ENCODE measurements around the gene TRAPPC2L.

The TRAPPC2L gene

DNA sequence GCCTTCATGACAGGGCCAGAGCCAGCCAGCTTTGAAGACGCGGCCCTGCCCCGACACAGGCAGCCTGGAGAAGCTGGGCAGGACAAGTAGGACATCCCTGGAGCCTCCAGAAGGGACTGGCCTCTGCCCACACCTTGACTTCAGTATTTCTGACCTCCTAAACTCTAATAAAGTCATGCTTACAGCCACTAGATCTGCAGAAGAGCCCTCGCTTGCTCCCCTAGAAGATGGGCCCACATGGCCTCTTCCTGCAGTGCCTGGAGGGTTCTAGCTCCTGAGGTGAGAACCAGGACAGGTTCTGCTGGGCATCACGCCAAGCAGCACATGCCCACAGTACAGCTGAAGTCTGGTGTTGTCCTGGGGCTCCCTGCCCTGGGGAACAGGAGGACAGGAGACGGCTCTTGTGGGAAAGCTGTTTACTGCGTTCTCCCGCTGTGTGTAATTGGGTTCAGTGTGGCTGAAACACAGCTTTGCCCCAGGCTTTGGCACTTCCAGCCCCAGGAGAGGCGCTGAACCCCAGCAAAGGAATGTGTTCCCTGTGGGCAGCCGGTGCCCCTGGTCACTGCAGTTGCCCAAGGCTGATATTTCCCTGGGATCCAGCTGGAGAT lies 47.8 kb upstream of the TRAPPC2L start:
- H3K4me3 ChIP-seq (replicated peaks; ENCODE audit: insufficient read depth, low read length): no peak overlapping the region
- DNase-seq (ENCODE audit: low read depth in 1 of 2, low spot score in 1 of 2): peak in 1 of 2 experiments; percentile 35
- H3K27me3 ChIP-seq (ENCODE audit: insufficient read depth, poor library complexity, severe bottlenecking): no peaks in the 10 kb centered on the region
- TF ChIP-seq, protein P1, sequence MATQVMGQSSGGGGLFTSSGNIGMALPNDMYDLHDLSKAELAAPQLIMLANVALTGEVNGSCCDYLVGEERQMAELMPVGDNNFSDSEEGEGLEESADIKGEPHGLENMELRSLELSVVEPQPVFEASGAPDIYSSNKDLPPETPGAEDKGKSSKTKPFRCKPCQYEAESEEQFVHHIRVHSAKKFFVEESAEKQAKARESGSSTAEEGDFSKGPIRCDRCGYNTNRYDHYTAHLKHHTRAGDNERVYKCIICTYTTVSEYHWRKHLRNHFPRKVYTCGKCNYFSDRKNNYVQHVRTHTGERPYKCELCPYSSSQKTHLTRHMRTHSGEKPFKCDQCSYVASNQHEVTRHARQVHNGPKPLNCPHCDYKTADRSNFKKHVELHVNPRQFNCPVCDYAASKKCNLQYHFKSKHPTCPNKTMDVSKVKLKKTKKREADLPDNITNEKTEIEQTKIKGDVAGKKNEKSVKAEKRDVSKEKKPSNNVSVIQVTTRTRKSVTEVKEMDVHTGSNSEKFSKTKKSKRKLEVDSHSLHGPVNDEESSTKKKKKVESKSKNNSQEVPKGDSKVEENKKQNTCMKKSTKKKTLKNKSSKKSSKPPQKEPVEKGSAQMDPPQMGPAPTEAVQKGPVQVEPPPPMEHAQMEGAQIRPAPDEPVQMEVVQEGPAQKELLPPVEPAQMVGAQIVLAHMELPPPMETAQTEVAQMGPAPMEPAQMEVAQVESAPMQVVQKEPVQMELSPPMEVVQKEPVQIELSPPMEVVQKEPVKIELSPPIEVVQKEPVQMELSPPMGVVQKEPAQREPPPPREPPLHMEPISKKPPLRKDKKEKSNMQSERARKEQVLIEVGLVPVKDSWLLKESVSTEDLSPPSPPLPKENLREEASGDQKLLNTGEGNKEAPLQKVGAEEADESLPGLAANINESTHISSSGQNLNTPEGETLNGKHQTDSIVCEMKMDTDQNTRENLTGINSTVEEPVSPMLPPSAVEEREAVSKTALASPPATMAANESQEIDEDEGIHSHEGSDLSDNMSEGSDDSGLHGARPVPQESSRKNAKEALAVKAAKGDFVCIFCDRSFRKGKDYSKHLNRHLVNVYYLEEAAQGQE (IDR thresholded peaks at IDR 0.05; ENCODE audit: insufficient replicate concordance, low read depth): no peak
- peak; percentile 60 for TF ChIP-seq POLR2AphosphoS5 (IDR thresholded peaks at IDR 0.05; ENCODE audit: low read depth)
- TF ChIP-seq CTCF (IDR thresholded peaks at IDR 0.05; ENCODE audit: insufficient read depth, low read length): no peak
- no peak for TF ChIP-seq GABPA (IDR thresholded peaks at IDR 0.05; ENCODE audit: low read depth)
- no peak for TF ChIP-seq SPI1 (IDR thresholded peaks at IDR 0.05; ENCODE audit: borderline replicate concordance, low read depth)
- peak overlapping the region; percentile 30; the same call in 1 of the 2 replicates for H3K27ac ChIP-seq (replicated peaks)

DNA sequence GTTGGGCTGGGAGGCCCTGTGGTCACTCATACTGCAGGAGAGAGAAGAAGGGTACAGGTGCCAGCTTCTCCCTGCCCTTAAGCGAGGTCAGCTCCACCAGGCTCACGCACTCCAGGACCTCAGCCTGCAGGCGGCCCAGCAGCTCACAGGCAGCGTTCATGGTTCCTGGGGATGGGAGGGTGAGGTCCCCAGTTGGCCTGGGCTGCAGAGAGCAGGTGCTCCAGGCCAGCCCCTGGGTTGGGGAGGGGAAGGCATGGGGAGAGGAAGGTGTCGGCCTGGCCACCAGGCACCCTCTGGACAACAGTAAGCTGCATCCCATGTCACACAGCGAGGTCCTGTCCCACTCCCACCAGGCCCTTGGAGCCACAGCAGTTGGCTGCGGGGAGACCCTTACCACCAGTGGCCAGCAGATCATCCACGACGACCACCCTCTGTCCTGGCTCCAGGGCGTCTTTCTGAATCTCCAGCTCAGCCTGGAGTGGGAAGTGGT lies 47.2 kb upstream of the TRAPPC2L start:
- peak overlapping the region; percentile 63 for H3K4me3 ChIP-seq (replicated peaks; ENCODE audit: insufficient read depth, low read length)
- TF ChIP-seq POLR2AphosphoS5 (IDR thresholded peaks at IDR 0.05; ENCODE audit: low read depth) (peak; percentile 73; the same call in 1 of the 2 replicates), SPI1 (IDR thresholded peaks at IDR 0.05; ENCODE audit: borderline replicate concordance, low read depth) (no peak)
- no peaks in the 10 kb centered on the region for H3K27me3 ChIP-seq (ENCODE audit: insufficient read depth, poor library complexity, severe bottlenecking)
- no peak for DNase-seq (ENCODE audit: low read depth in 1 of 2, low spot score in 1 of 2)
- peak overlapping the region; percentile 93 for H3K27ac ChIP-seq (replicated peaks)

- TF ChIP-seq GABPA (IDR thresholded peaks at IDR 0.05; ENCODE audit: low read depth) (no peak), SPI1 (IDR thresholded peaks at IDR 0.05; ENCODE audit: borderline replicate concordance, low read depth) (peak; percentile 21; the same call in 1 of the 2 replicates)
- peak in 1 of 2 experiments; percentile 68 for DNase-seq (ENCODE audit: low read depth in 1 of 2, low spot score in 1 of 2)
- H3K4me3 ChIP-seq (replicated peaks; ENCODE audit: insufficient read depth, low read length): peak overlapping the region; percentile 63
- H3K27me3 ChIP-seq (ENCODE audit: insufficient read depth, poor library complexity, severe bottlenecking): no peaks in the 10 kb centered on the region
- H3K27ac ChIP-seq (replicated peaks): peak overlapping the region; percentile 93
These were observed 46.6 kb upstream of the TRAPPC2L start for GRCh38 chr16:88810166-88810911.

- peak overlapping the region; percentile 63 for H3K4me3 ChIP-seq (replicated peaks; ENCODE audit: insufficient read depth, low read length)
- DNase-seq (ENCODE audit: low read depth in 1 of 2, low spot score in 1 of 2): peak; percentile 48 to 67
These were observed 45.8 kb upstream of the TRAPPC2L start for GRCh38 chr16:88810912-88811768.

More at GRCh38 chr16:88810912-88811768, 45.8 kb upstream of the TRAPPC2L start:
- H3K27me3 ChIP-seq (ENCODE audit: insufficient read depth, poor library complexity, severe bottlenecking): no peaks in the 10 kb centered on the region
- TF ChIP-seq SPI1 (IDR thresholded peaks at IDR 0.05; ENCODE audit: borderline replicate concordance, low read depth) (no peak), POLR2AphosphoS5 (IDR thresholded peaks at IDR 0.05; ENCODE audit: low read depth) (no peak; the same call in 1 of the 2 replicates), GABPA (IDR thresholded peaks at IDR 0.05; ENCODE audit: low read depth) (no peak), CTCF (IDR thresholded peaks at IDR 0.05; ENCODE audit: insufficient read depth, low read length) (no peak)
- TF ChIP-seq, protein P1 (IDR thresholded peaks at IDR 0.05; ENCODE audit: insufficient replicate concordance, low read depth): no peak
- H3K27ac ChIP-seq (replicated peaks): peak overlapping the region; percentile 93

Measured in HL-60 (cell line).